Measurements from ENCODE around the gene DGKZ. TPM values are rescaled to one million over a fixed set of nuclear protein-coding genes. Genes with fewer than 3 reads are reported as not detected.

The DGKZ gene
- total and polyA plus RNA-seq, 7 donors: 16.6 to 76.7 (median 31.4) TPM

GRCh38 chr11:46386674-46387073 is 39.4 kb downstream of the DGKZ start:
- Histone ChIP-seq H3K4me3 (no peak overlapping the region), H3K27ac (no peak overlapping the region), H3K36me3 (no peaks in the 10 kb centered on the region), H3K4me1 (peaks cover 0 to 40% (median 38%) of the 10 kb centered on the region in 4 donors), H3K27me3 (peaks cover 37 to 100% (median 75%) of the 10 kb centered on the region in 3 donors), H3K9me3 (no peaks in the 10 kb centered on the region)
- DNase-seq: no peak
- intact Hi-C loops (cut with DNase I): loop anchor here (5.0 kb wide), 1 partner anchor 151 kb away; no protein-coding TSS in a partner anchor
- WGBS, 2 donors: 89 to 90% methylated on average over 4 of the region's 4 CpGs
- no peak for TF ChIP-seq POLR2A (IDR thresholded peaks at IDR 0.05)
- no peak for TF ChIP-seq CTCF (IDR thresholded peaks at IDR 0.05)
- no peak for TF ChIP-seq POLR2AphosphoS5 (IDR thresholded peaks at IDR 0.05)
- TF ChIP-seq EP300 (IDR thresholded peaks at IDR 0.05): no peak

- intact Hi-C loops (cut with DNase I): loop anchor here (5.0 kb wide), 1 partner anchor 150 kb away; no protein-coding TSS in a partner anchor
- peaks cover 0 to 40% (median 38%) of the 10 kb centered on the region in 4 donors for H3K4me1 ChIP-seq
- no peaks in the 10 kb centered on the region for H3K9me3 ChIP-seq
- no peak for TF ChIP-seq POLR2AphosphoS5 (IDR thresholded peaks at IDR 0.05)
- TF ChIP-seq EP300 (IDR thresholded peaks at IDR 0.05): no peak
- no peak for TF ChIP-seq CTCF (IDR thresholded peaks at IDR 0.05)
- no peak for TF ChIP-seq POLR2A (IDR thresholded peaks at IDR 0.05)
- DNase-seq: no peak
- H3K36me3 ChIP-seq: no peaks in the 10 kb centered on the region
- H3K27me3 ChIP-seq: peaks cover 40 to 100% (median 75%) of the 10 kb centered on the region in 3 donors
- H3K27ac ChIP-seq: no peak overlapping the region
- 76 to 78% methylated on average over 5 of the region's 5 CpGs for WGBS, 2 donors
- no peak overlapping the region for H3K4me3 ChIP-seq
Observed at GRCh38 chr11:46387456-46387855, 40.2 kb downstream of the DGKZ start.

DNA sequence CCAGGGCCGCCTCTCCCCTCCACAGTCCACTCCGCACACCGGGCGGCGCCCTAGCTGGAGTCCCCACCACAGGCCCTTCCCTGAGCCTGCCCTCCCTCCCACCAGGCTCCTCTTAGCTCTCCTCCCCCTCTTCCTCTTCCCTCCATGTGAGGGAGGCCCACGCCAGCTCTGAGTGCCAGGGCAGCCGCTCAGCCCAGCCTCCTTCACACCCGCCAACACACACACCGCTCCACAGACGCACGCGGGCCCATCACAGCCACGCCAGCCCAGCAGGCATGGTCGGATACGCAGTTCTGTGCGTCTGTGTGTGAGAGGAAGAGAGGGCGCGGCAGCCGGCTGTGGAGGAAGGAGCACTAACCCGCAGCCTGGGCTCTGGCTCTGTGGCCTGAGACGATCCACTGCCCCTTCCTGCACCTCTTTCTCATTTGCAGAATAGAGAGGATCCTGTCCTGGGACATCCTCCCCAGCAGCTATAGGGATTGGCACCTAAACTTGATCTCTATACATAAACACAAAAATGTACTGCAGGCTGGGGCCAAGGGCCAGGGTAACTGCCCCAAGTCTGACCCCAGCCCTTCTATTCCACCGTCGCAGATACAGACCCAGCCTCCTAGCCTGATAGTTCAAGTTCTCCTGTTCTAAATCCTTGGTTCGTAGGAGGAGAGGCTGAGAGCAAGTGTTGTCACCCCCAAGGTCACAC is 40.8 kb downstream of the DGKZ start:
- peaks cover 0 to 40% (median 40%) of the 10 kb centered on the region in 4 donors for H3K4me1 ChIP-seq
- no peak overlapping the region for H3K27ac ChIP-seq
- H3K4me3 ChIP-seq: no peak overlapping the region
- H3K27me3 ChIP-seq: peaks cover 35 to 97% (median 69%) of the 10 kb centered on the region in 3 donors
- no peak for DNase-seq
- no peaks in the 10 kb centered on the region for H3K36me3 ChIP-seq
- intact Hi-C loops (cut with DNase I): loop anchor here (2.0 to 5.0 kb wide), 2 partner anchors 149 to 229 kb away; partner anchors contain the start of genes ATG13 and HARBI1
- no peak for TF ChIP-seq EP300 (IDR thresholded peaks at IDR 0.05)
- TF ChIP-seq POLR2AphosphoS5 (IDR thresholded peaks at IDR 0.05): no peak
- TF ChIP-seq CTCF (IDR thresholded peaks at IDR 0.05): no peak
- TF ChIP-seq POLR2A (IDR thresholded peaks at IDR 0.05): no peak
- no peaks in the 10 kb centered on the region for H3K9me3 ChIP-seq
- WGBS, 2 donors: 8 to 12% methylated on average over 24 of the region's 24 CpGs

DNA sequence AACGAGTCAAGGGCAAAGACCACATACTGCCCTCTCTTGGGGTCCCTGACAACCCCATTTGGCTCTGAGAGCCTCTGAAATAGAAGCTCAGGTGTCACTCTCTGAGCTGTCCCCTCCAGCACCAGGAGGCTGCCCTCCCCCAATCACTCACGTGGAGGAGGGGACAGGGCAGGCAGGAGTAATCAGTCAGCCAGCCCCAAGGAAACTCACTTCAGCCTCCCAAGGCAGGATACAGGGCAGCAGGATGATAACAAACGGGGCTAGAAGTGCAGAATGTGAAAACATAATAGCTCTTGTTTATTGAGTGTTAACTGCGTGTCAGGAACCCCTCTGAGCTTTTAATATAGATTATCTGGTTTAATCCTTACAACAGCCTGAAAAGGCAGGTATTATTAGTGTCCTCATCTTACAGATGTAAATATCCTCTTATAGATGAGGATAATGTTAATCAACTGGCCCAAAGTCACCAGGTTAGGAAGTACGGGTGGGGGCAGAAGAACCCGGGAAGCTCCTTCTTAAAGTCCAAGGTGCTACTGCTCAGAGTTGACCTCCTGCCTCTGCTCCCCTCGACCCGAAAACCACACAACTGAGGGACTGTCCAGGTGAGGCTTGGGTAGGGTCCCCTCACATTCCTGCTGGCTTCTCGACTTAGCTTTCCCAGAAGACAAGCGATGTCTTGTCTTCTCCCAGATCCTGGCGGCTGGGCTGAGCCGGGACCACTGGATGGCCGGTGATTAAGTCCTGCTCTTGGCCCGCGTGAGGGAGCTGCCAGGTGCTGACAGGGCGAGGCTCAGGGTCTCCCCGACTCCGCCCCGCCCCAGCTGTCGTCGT is 41.6 kb downstream of the DGKZ start:
- no peaks in the 10 kb centered on the region for H3K36me3 ChIP-seq
- peaks cover 0 to 42% (median 40%) of the 10 kb centered on the region in 4 donors for H3K4me1 ChIP-seq
- WGBS, 2 donors: 4 to 13% methylated on average over 21 of the region's 21 CpGs
- no peak for DNase-seq
- intact Hi-C loops (cut with DNase I): loop anchor here (2.0 to 5.0 kb wide), 2 partner anchors 148 to 228 kb away; partner anchors contain the start of genes ATG13 and HARBI1
- H3K9me3 ChIP-seq: no peaks in the 10 kb centered on the region
- H3K27me3 ChIP-seq: peaks cover 35 to 90% (median 61%) of the 10 kb centered on the region in 3 donors
- no peak overlapping the region for H3K27ac ChIP-seq
- H3K4me3 ChIP-seq: peak overlapping the region in 1 of 4 donors; percentile 49
- TF ChIP-seq EP300 (IDR thresholded peaks at IDR 0.05) (no peak), POLR2A (IDR thresholded peaks at IDR 0.05) (no peak), POLR2AphosphoS5 (IDR thresholded peaks at IDR 0.05) (no peak)

Data from sigmoid colon (tissue), 7 donors.